IMR-90 (cell line): ENCODE data around the gene MCTP1. TPM values are rescaled to one million over a fixed set of nuclear protein-coding genes. Genes with fewer than 3 reads are reported as not detected.

Experiments
- ATAC-seq: fragments of 200-7000 bp; cut with Tn5 transposase; 2 replicates; pipeline ENCODE4 v1.9.1; 2020; ENCODE audit warnings: low read depth, mild to moderate bottlenecking, moderate library complexity
- BruUV-seq: library from RNA; stranded (reverse); fragments of 400-500 nt; replicated peaks from 2 replicates; lab custom pipeline; 2021; lab: Mats Ljungman, UMichigan
- CTCF ChIA-PET: fragments of 300-600 bp; formaldehyde crosslinking; extraction: SDS; loops from one replicate; lab custom pipeline; 2021; ENCODE audit warnings: antibody characterized with exemption; lab: Yijun Ruan, JAX
- POLR2A ChIA-PET: fragments of 300-600 bp; sonication (Branson Sonifier 250); formaldehyde crosslinking; loops from one replicate; lab custom pipeline; 2022; ENCODE audit warnings: antibody characterized with exemption; ENCODE audit not compliant: unreplicated experiment; lab: Charles Lee
- DNase-seq: peaks from one replicate; pipeline ENCODE4 v3.0.0; 2013
- H2AFZ ChIP-seq: replicated peaks from 2 replicates; pipeline ENCODE3; 2013; ENCODE audit warnings: low read length, mild to moderate bottlenecking; ENCODE audit not compliant: poor library complexity
- H2AK5ac ChIP-seq: 2 replicates; pipeline ENCODE4 v1.6.1; 2013; ENCODE audit warnings: low read depth, low read length, inconsistent platforms
- H2AK9ac ChIP-seq: replicated peaks from 2 replicates; pipeline ENCODE3; 2013; ENCODE audit warnings: mild to moderate bottlenecking, low read depth, low read length, moderate library complexity; ENCODE audit not compliant: poor library complexity
- H2BK120ac ChIP-seq: 2 replicates; pipeline ENCODE4 v1.6.1; 2013; ENCODE audit warnings: low read depth, low read length, inconsistent platforms
- H2BK15ac ChIP-seq: 3 replicates; pipeline ENCODE4 v1.6.1; 2013; ENCODE audit warnings: low read depth, low read length, inconsistent platforms
- H2BK20ac ChIP-seq: 2 replicates; pipeline ENCODE4 v1.6.1; 2013; ENCODE audit warnings: low read depth, mild to moderate bottlenecking, inconsistent platforms, low read length, moderate library complexity
- H2BK5ac ChIP-seq: 2 replicates; pipeline ENCODE4 v1.6.1; 2013; ENCODE audit warnings: mild to moderate bottlenecking, low read depth, low read length, inconsistent platforms; ENCODE audit not compliant: poor library complexity, severe bottlenecking
- H3K14ac ChIP-seq: replicated peaks from 2 replicates; pipeline ENCODE4 v1.6.1; 2013; ENCODE audit warnings: low read depth, low read length, inconsistent platforms
- H3K18ac ChIP-seq: 2 replicates; pipeline ENCODE4 v1.6.1; 2013; ENCODE audit warnings: low read depth, low read length, control low read depth
- H3K23ac ChIP-seq: 2 replicates; pipeline ENCODE4 v1.6.1; 2013; ENCODE audit warnings: low read depth, low read length, inconsistent platforms
- H3K27ac ChIP-seq: 2 replicates; pipeline ENCODE4 v1.5.1; 2013; ENCODE audit warnings: mild to moderate bottlenecking, control low read depth, low read length; ENCODE audit not compliant: insufficient read depth
- H3K27me3 ChIP-seq: 2 replicates; pipeline ENCODE4 v1.6.1; 2013; ENCODE audit warnings: low read length; ENCODE audit not compliant: control insufficient read depth, insufficient read depth
- H3K36me3 ChIP-seq: 2 replicates; pipeline ENCODE4 v1.6.1; 2013; ENCODE audit warnings: low read length, mixed read lengths; ENCODE audit not compliant: control insufficient read depth, insufficient read depth
- H3K4ac ChIP-seq: 2 replicates; pipeline ENCODE4 v1.6.1; 2013; ENCODE audit warnings: low read depth, low read length, inconsistent platforms
- H3K4me1 ChIP-seq: 2 replicates; pipeline ENCODE4 v1.6.1; 2013; ENCODE audit warnings: low read length, mixed read lengths; ENCODE audit not compliant: control insufficient read depth, insufficient read depth
- H3K4me2 ChIP-seq: 2 replicates; pipeline ENCODE4 v1.6.1; 2013; ENCODE audit warnings: low read depth, mild to moderate bottlenecking, control low read depth, low read length, moderate library complexity
- H3K4me3 ChIP-seq: 2 replicates; pipeline ENCODE4 v1.5.1; 2013; ENCODE audit warnings: low read depth, mild to moderate bottlenecking, control low read depth, low read length, moderate library complexity; ENCODE audit not compliant: insufficient read depth
- H3K56ac ChIP-seq: 2 replicates; pipeline ENCODE4 v1.6.1; 2013; ENCODE audit warnings: low read length, inconsistent platforms; ENCODE audit not compliant: insufficient read depth; ENCODE audit errors: extremely low read depth
- H3K79me1 ChIP-seq, 2 experiments: 2 replicates each; pipeline ENCODE4 v1.6.1; 2013; ENCODE audit warnings: low read length in 2 of 2, inconsistent platforms in 1 of 2, low read depth in 1 of 2
- H3K9ac ChIP-seq: 2 replicates; pipeline ENCODE4 v1.6.1; 2013; ENCODE audit warnings: low read depth, low read length, control low read depth
- H3K9me1 ChIP-seq: 2 replicates; pipeline ENCODE4 v1.6.1; 2013; ENCODE audit warnings: low read length, inconsistent platforms; ENCODE audit not compliant: insufficient read depth
- H3K9me3 ChIP-seq: 2 replicates; pipeline ENCODE4 v1.6.1; 2013; ENCODE audit warnings: low read length; ENCODE audit not compliant: control insufficient read depth, insufficient read depth
- H4K20me1 ChIP-seq: 2 replicates; pipeline ENCODE4 v1.6.1; 2013; ENCODE audit warnings: low read length, inconsistent platforms; ENCODE audit not compliant: insufficient read depth
- H4K5ac ChIP-seq: 2 replicates; pipeline ENCODE4 v1.6.1; 2013; ENCODE audit warnings: mild to moderate bottlenecking, low read depth, low read length, control low read depth
- H4K8ac ChIP-seq, 2 experiments: 2 replicates each; pipeline ENCODE4 v1.6.1; 2013; ENCODE audit warnings: low read depth in 2 of 2, low read length in 2 of 2, control low read depth in 1 of 2, inconsistent platforms in 1 of 2
- H4K91ac ChIP-seq: 2 replicates; pipeline ENCODE4 v1.6.1; 2013; ENCODE audit warnings: low read depth, low read length, inconsistent platforms; ENCODE audit not compliant: insufficient read depth
- CHD1 ChIP-seq: IDR thresholded peaks from 2 replicates; pipeline ENCODE4 v1.6.1; 2012; ENCODE audit warnings: low read depth, low read length, improper control_type of control experiment
- FOS ChIP-seq: fragments of 150-350 bp; IDR thresholded peaks from 2 replicates; pipeline ENCODE4 v1.6.1; 2016; ENCODE audit warnings: low read depth, low read length
- NFE2L2 ChIP-seq: fragments of 150-350 bp; IDR thresholded peaks from 2 replicates; pipeline ENCODE4 v1.6.1; 2016; ENCODE audit warnings: low read depth, mild to moderate bottlenecking, low read length
- RFX5 ChIP-seq: IDR thresholded peaks from 2 replicates; pipeline ENCODE4 v1.8.0; 2012; ENCODE audit warnings: low read depth, mild to moderate bottlenecking, low read length, moderate library complexity
- WGBS, 2 experiments: methylation state at CpG; one replicate each; pipeline versions ENCODE4 v1.1.5 to v1.1.7; 2013; ENCODE audit warnings: missing lambda C conversion rate in 2 of 2; ENCODE audit not compliant: insufficient read length in 1 of 2; ENCODE audit errors: extremely low coverage in 2 of 2; 5-methylcytosine and 5-hydroxymethylcytosine counted together
- dilution Hi-C: fragments of 300-500 bp; cut with HindIII; formaldehyde crosslinking; loops from one replicate; pipeline ENCODE4 v1.14.3; 2018; ENCODE audit warnings: low sequenced_read_pairs; ENCODE audit not compliant: unreplicated experiment
- in situ Hi-C: fragments of 300-500 bp; cut with MboI; formaldehyde crosslinking; loops from 3 replicates; pipeline ENCODE4 v1.14.3; 2019; ENCODE audit warnings: low sequenced_read_pairs, inconsistent platforms, mixed read lengths
- intact Hi-C: fragments of 100-400 bp; cut with micrococcal nuclease; formaldehyde crosslinking; loops from 2 replicates; pipeline ENCODE4 v1.10.0; 2022
- polyA plus RNA-seq, 3 experiments: library from polyadenylated mRNA; depleted of rRNA; stranded (reverse); fragments of >200 nt; gene quantifications; 2 replicates each; pipeline ENCODE4 v1.2.3, GENCODE V29; 2012; ENCODE audit warnings: low replicate concordance in 1 of 3
- total RNA-seq: library from RNA; depleted of rRNA; stranded (reverse); fragments of >200 nt; gene quantifications from 2 replicates; pipeline ENCODE4 v1.2.3, GENCODE V29; 2012

MCTP1 gene
- total and polyA plus RNA-seq, 2 of the 4 experiments (the other 2 are of a cell fraction), result 0.21 TPM; not detected in 1

DNA sequence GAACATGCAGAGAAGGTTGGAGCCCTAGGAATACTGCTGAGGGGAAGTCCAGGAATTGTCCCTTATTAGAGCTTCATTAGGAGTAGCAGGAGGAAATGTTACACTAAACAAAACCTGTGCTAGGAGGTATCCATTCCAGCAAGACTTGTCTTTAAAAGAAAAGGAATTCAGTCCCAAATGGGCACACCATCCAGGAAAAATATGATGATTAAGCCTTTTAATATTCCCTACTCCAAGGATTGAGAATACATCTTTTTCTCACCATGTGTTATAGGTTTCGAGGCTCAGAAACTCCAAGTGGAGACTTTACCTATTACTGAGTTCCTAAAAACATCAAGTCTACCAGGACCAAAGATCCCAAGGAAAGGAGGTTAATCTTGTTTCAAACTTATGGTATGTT lies 179.3 kb downstream of the MCTP1 start:
- dilution Hi-C loops, result no loop called here
- H2AK9ac ChIP-seq, result no peak overlapping the region
- H2BK120ac ChIP-seq, result no peak overlapping the region
- no peak overlapping the region for H3K9ac ChIP-seq
- no peak overlapping the region for H3K56ac ChIP-seq
- H3K4me1 ChIP-seq, result no peaks in the 10 kb centered on the region
- H3K14ac ChIP-seq, result no peak overlapping the region
- H3K27me3 ChIP-seq, result no peaks in the 10 kb centered on the region
- TF ChIP-seq FOS, result no peak
- no peak for TF ChIP-seq CHD1
- TF ChIP-seq RFX5, result no peak
- TF ChIP-seq NFE2L2, result no peak
- no peak overlapping the region for H2BK20ac ChIP-seq
- H3K9me1 ChIP-seq, result no peaks in the 10 kb centered on the region
- no peak overlapping the region for H4K8ac ChIP-seq
- H4K91ac ChIP-seq, result no peak overlapping the region
- CTCF ChIA-PET, result no interaction called here
- no peak overlapping the region for H4K5ac ChIP-seq
- no peak for ATAC-seq
- H2AK5ac ChIP-seq, result no peak overlapping the region
- no TSS peak for BruUV-seq
- no CpG with 5 or more reads among the region's 1 CpG for WGBS, 2 experiments
- no peak overlapping the region for H3K4ac ChIP-seq
- H4K20me1 ChIP-seq, result no peaks in the 10 kb centered on the region
- H2AFZ ChIP-seq, result no peak overlapping the region
- H3K23ac ChIP-seq, result no peak overlapping the region
- H3K9me3 ChIP-seq, result no peaks in the 10 kb centered on the region
- no peaks in the 10 kb centered on the region for H3K79me1 ChIP-seq
- H3K36me3 ChIP-seq, result no peaks in the 10 kb centered on the region
- H3K18ac ChIP-seq, result no peak overlapping the region
- H3K27ac ChIP-seq, result no peak overlapping the region
- no peak overlapping the region for H3K4me2 ChIP-seq
- DNase-seq, result no peak
- in situ Hi-C loops, result no loop called here
- POLR2A ChIA-PET, result no interaction called here
- H2BK15ac ChIP-seq, result no peak overlapping the region
- no peak overlapping the region for H3K4me3 ChIP-seq
- intact Hi-C loops, result no loop called here
- no peak overlapping the region for H2BK5ac ChIP-seq
